HepG2 (cell line): Measurements from ENCODE around the gene PALM. TPM values are rescaled to one million over a fixed set of nuclear protein-coding genes. Genes with fewer than 3 reads are reported as not detected.

ENCODE experiments used
- MEIS1 ChIP-seq: sonication (generic); formaldehyde crosslinking; IDR thresholded peaks from 2 replicates; pipeline ENCODE4 v1.9.0; 2021; ENCODE audit warnings: mild to moderate bottlenecking, missing genetic modification reagents, moderate library complexity, borderline replicate concordance
- PLSCR1 ChIP-seq: sonication (generic); formaldehyde crosslinking; IDR thresholded peaks from 2 replicates; pipeline ENCODE4 v1.5.0; 2020; ENCODE audit warnings: missing genetic modification reagents, mild to moderate bottlenecking, borderline replicate concordance
- SNAPC4 ChIP-seq: sonication (generic); formaldehyde crosslinking; IDR thresholded peaks from 2 replicates; pipeline ENCODE4 v1.4.0; 2020; ENCODE audit warnings: mild to moderate bottlenecking, missing genetic modification reagents
- TFDP1 ChIP-seq: IDR thresholded peaks from 2 replicates; pipeline ENCODE4 v1.6.1; 2016; ENCODE audit warnings: missing compliant biosample characterization, missing genetic modification reagents, borderline replicate concordance
- TOPORS ChIP-seq: sonication (generic); formaldehyde crosslinking; IDR thresholded peaks from 2 replicates; pipeline ENCODE4 v1.8.0; 2023; ENCODE audit warnings: mild to moderate bottlenecking, missing genetic modification reagents
- ZC3H13 ChIP-seq: sonication (generic); formaldehyde crosslinking; IDR thresholded peaks from 2 replicates; pipeline ENCODE4 v1.8.1; 2023; ENCODE audit warnings: mild to moderate bottlenecking, missing genetic modification reagents, moderate library complexity
- ZC3H4 ChIP-seq: sonication (generic); formaldehyde crosslinking; IDR thresholded peaks from 2 replicates; pipeline ENCODE4 v1.4.0; 2020; ENCODE audit warnings: missing genetic modification reagents, borderline replicate concordance
- ZHX2 ChIP-seq, 2 experiments: sonication (generic) in 1 of 2; formaldehyde crosslinking in 1 of 2; IDR thresholded peaks; 2 replicates each; pipeline versions ENCODE4 v1.6.1 to v1.9.0; 2014 to 2022; ENCODE audit warnings: antibody characterized with exemption in 1 of 2, borderline replicate concordance in 1 of 2, inconsistent platforms in 1 of 2, low read depth in 1 of 2, missing genetic modification reagents in 1 of 2
- ZNF12 ChIP-seq: sonication (generic); formaldehyde crosslinking; IDR thresholded peaks from 2 replicates; pipeline ENCODE4 v1.5.0; 2020; ENCODE audit warnings: missing genetic modification reagents
- ZNF30 ChIP-seq: sonication (generic); formaldehyde crosslinking; IDR thresholded peaks from 2 replicates; pipeline ENCODE4 v1.5.0; 2020; ENCODE audit warnings: mild to moderate bottlenecking, missing genetic modification reagents
- ZNF570 ChIP-seq: sonication (generic); formaldehyde crosslinking; IDR thresholded peaks from 2 replicates; pipeline ENCODE4 v1.4.0; 2020; ENCODE audit warnings: mild to moderate bottlenecking, missing genetic modification reagents, borderline replicate concordance
- ZNF674 ChIP-seq: sonication (generic); formaldehyde crosslinking; IDR thresholded peaks from 2 replicates; pipeline ENCODE4 v1.5.0; 2020; ENCODE audit warnings: low read depth, mild to moderate bottlenecking, missing genetic modification reagents
- ZNF737 ChIP-seq: sonication (generic); formaldehyde crosslinking; IDR thresholded peaks from 2 replicates; pipeline ENCODE4 v1.5.0; 2020; ENCODE audit warnings: missing genetic modification reagents, mild to moderate bottlenecking, borderline replicate concordance
- polyA plus RNA-seq, 8 experiments: library from polyadenylated mRNA; depleted of rRNA in 3 of 8; stranded (reverse) in 7 of 8; unstranded in 1 of 8; fragments of >200 nt; fragmentation: Illumina TruSeq in 4 of 8; extraction: Trizol in 4 of 8; gene quantifications; 2 replicates each; pipeline versions ENCODE4 v1.2.1 to v1.2.3, GENCODE V29; 2011 to 2016; ENCODE audit warnings: low read depth in 4 of 8, missing spikeins in 1 of 8, mixed read lengths in 1 of 8; ENCODE audit not compliant: insufficient read depth in 1 of 8
- total RNA-seq, 5 experiments: library from RNA; depleted of rRNA; stranded (reverse); fragments of >200 nt; fragmentation: Illumina TruSeq; extraction: Trizol; gene quantifications; 2 replicates each; pipeline ENCODE4 v1.2.3, GENCODE V29; 2016; ENCODE audit warnings: low read depth in 1 of 5

PALM gene
- total and polyA plus RNA-seq, 2 of the 13 experiments (the other 11 are each of a cell fraction or from before 2014, with no cell fraction given), result 4.0 to 9.7 TPM

GRCh38 chr19:782185-782877, 73.6 kb downstream of the PALM start (continued):
- no peak for TF ChIP-seq ZHX2 (IDR thresholded peaks at IDR 0.05; ENCODE audit: low read depth)
- no peak for TF ChIP-seq ZHX2 (CRISPR knock-in tag; IDR thresholded peaks at IDR 0.05; ENCODE audit: borderline replicate concordance)
- no peak for TF ChIP-seq ZC3H4 (CRISPR knock-in tag)
- TF ChIP-seq ZNF570 (CRISPR knock-in tag), result no peak
- TF ChIP-seq SNAPC4 (CRISPR knock-in tag), result no peak
- TF ChIP-seq ZNF674 (CRISPR knock-in tag), result no peak
- no peak for TF ChIP-seq PLSCR1 (CRISPR knock-in tag)
- TF ChIP-seq ZC3H13 (CRISPR knock-in tag), result no peak
- TF ChIP-seq MEIS1, result no peak
- 0 out of 2 replicates have a peak, but pooled peaks have one; percentile 8 for TF ChIP-seq ZNF12 (CRISPR knock-in tag)
- TF ChIP-seq ZNF30 (CRISPR knock-in tag), result no peak
- TF ChIP-seq TOPORS, result no peak
- TF ChIP-seq ZNF737, result no peak
- no peak for TF ChIP-seq TFDP1
